ENCODE measurements around the gene LLGL1. TPM values are rescaled to one million over a fixed set of nuclear protein-coding genes. Genes with fewer than 3 reads are reported as not detected.

LLGL1 gene
- total and polyA plus RNA-seq, 7 experiments from 2014 or later = 0.89 to 21.6 (median 13.6) TPM

- Histone ChIP-seq H3K9me3 (ENCODE audit: control insufficient read depth in 2 of 3, low read length in 3 of 3) (no peaks in the 10 kb centered on the region), H3K27me3 (ENCODE audit: control insufficient read depth in 2 of 2, insufficient read depth in 2 of 2, low read length in 2 of 2) (no peaks in the 10 kb centered on the region), H3K36me3 (ENCODE audit: control insufficient read depth in 2 of 3, insufficient read depth in 3 of 3, low read length in 3 of 3) (peaks cover 3 to 70% (median 7%) of the 10 kb centered on the region in 3 experiments), H3K4me3 (ENCODE audit: low read length) (no peak overlapping the region), H3K27ac (ENCODE audit: low read depth, low read length) (no peak overlapping the region), H3K4me1 (ENCODE audit: control insufficient read depth in 2 of 2, insufficient read depth in 2 of 2, low read length in 2 of 2) (no peaks in the 10 kb centered on the region)
- Mint-ChIP-seq H3K36me3 (peaks cover 2 to 23% (median 5%) of the 10 kb centered on the region in 5 donors), H3K4me1 (no peaks in the 10 kb centered on the region), H3K27me3 (no peaks in the 10 kb centered on the region), H3K4me3 (no peak overlapping the region), H3K27ac (no peak overlapping the region), H3K9me3 (no peaks in the 10 kb centered on the region)
- intact Hi-C loops (cut with micrococcal nuclease) = no loop called here
- ChIA-PET CTCF (interaction anchor here (1.3 kb wide), 1 partner anchor 16 kb away, joined by 3 read pairs; the partner anchor contains the start of gene MIEF2), POLR2A (no interaction called here)
- ATAC-seq = no peak
- no peak for DNase-seq
These were observed 51.6 kb downstream of the LLGL1 start for GRCh38 chr17:18277076-18277475.

GRCh38 chr17:18278867-18279266 is 53.4 kb downstream of the LLGL1 start:
- Histone ChIP-seq H3K27ac (ENCODE audit: low read depth, low read length) (no peak overlapping the region), H3K9me3 (ENCODE audit: control insufficient read depth in 2 of 3, low read length in 3 of 3) (no peaks in the 10 kb centered on the region), H3K27me3 (ENCODE audit: control insufficient read depth in 2 of 2, insufficient read depth in 2 of 2, low read length in 2 of 2) (no peaks in the 10 kb centered on the region), H3K4me1 (ENCODE audit: control insufficient read depth in 2 of 2, insufficient read depth in 2 of 2, low read length in 2 of 2) (no peaks in the 10 kb centered on the region), H3K36me3 (ENCODE audit: control insufficient read depth in 2 of 3, insufficient read depth in 3 of 3, low read length in 3 of 3) (peaks cover 5 to 80% (median 11%) of the 10 kb centered on the region in 3 experiments), H3K4me3 (ENCODE audit: low read length) (no peak overlapping the region)
- Mint-ChIP-seq H3K4me3 (no peak overlapping the region), H3K27ac (no peak overlapping the region), H3K9me3 (no peaks in the 10 kb centered on the region), H3K27me3 (no peaks in the 10 kb centered on the region), H3K36me3 (peaks cover 0 to 38% (median 5%) of the 10 kb centered on the region in 5 donors), H3K4me1 (no peaks in the 10 kb centered on the region)
- ChIA-PET CTCF (no interaction called here), POLR2A (no interaction called here)
- intact Hi-C loops (cut with micrococcal nuclease) = no loop called here
- DNase-seq = no peak
- no peak for ATAC-seq

GRCh38 chr17:18280249-18280648 is 54.8 kb downstream of the LLGL1 start:
- CTCF ChIA-PET = no interaction called here
- intact Hi-C loops (cut with micrococcal nuclease) = no loop called here
- H3K36me3 Mint-ChIP-seq = peaks cover 0 to 40% (median 13%) of the 10 kb centered on the region in 5 donors

GRCh38 chr17:18280766-18281371 is 55.4 kb downstream of the LLGL1 start:
- H3K27me3 ChIP-seq (ENCODE audit: control insufficient read depth in 2 of 2, insufficient read depth in 2 of 2, low read length in 2 of 2) = no peaks in the 10 kb centered on the region
- H3K4me3 ChIP-seq (ENCODE audit: low read length) = no peak overlapping the region
- no peaks in the 10 kb centered on the region for H3K9me3 Mint-ChIP-seq
- H3K27me3 Mint-ChIP-seq = no peaks in the 10 kb centered on the region
- ATAC-seq = no peak
- POLR2A ChIA-PET = no interaction called here
- H3K36me3 ChIP-seq (ENCODE audit: control insufficient read depth in 2 of 3, insufficient read depth in 3 of 3, low read length in 3 of 3) = peaks cover 5 to 90% (median 18%) of the 10 kb centered on the region in 3 experiments
- no peaks in the 10 kb centered on the region for H3K4me1 Mint-ChIP-seq
- no peak overlapping the region for H3K4me3 Mint-ChIP-seq
- no peaks in the 10 kb centered on the region for H3K9me3 ChIP-seq (ENCODE audit: control insufficient read depth in 2 of 3, low read length in 3 of 3)
- peaks cover 0 to 47% (median 18%) of the 10 kb centered on the region in 5 donors for H3K36me3 Mint-ChIP-seq
- intact Hi-C loops (cut with micrococcal nuclease) = no loop called here
- no peak for DNase-seq
- no peak overlapping the region for H3K27ac ChIP-seq (ENCODE audit: low read depth, low read length)
- H3K4me1 ChIP-seq (ENCODE audit: control insufficient read depth in 2 of 2, insufficient read depth in 2 of 2, low read length in 2 of 2) = no peaks in the 10 kb centered on the region
- H3K27ac Mint-ChIP-seq = peak overlapping the region in 1 of 9 donors; percentile 1
- CTCF ChIA-PET = no interaction called here

More at GRCh38 chr17:18280249-18280648, 54.8 kb downstream of the LLGL1 start:
- Histone ChIP-seq H3K4me1 (ENCODE audit: control insufficient read depth in 2 of 2, insufficient read depth in 2 of 2, low read length in 2 of 2) (no peaks in the 10 kb centered on the region), H3K27ac (ENCODE audit: low read depth, low read length) (no peak overlapping the region), H3K4me3 (ENCODE audit: low read length) (no peak overlapping the region), H3K27me3 (ENCODE audit: control insufficient read depth in 2 of 2, insufficient read depth in 2 of 2, low read length in 2 of 2) (no peaks in the 10 kb centered on the region), H3K36me3 (ENCODE audit: control insufficient read depth in 2 of 3, insufficient read depth in 3 of 3, low read length in 3 of 3) (peaks cover 5 to 83% (median 13%) of the 10 kb centered on the region in 3 experiments), H3K9me3 (ENCODE audit: control insufficient read depth in 2 of 3, low read length in 3 of 3) (no peaks in the 10 kb centered on the region)
- ATAC-seq (no peak), DNase-seq (no peak)
- Mint-ChIP-seq H3K4me1 (no peaks in the 10 kb centered on the region), H3K4me3 (no peak overlapping the region), H3K27me3 (no peaks in the 10 kb centered on the region), H3K9me3 (no peaks in the 10 kb centered on the region), H3K27ac (no peak overlapping the region)
- POLR2A ChIA-PET = no interaction called here

- no peak for DNase-seq
- Histone ChIP-seq H3K4me1 (ENCODE audit: control insufficient read depth in 2 of 2, insufficient read depth in 2 of 2, low read length in 2 of 2) (no peaks in the 10 kb centered on the region), H3K27me3 (ENCODE audit: control insufficient read depth in 2 of 2, insufficient read depth in 2 of 2, low read length in 2 of 2) (no peaks in the 10 kb centered on the region), H3K36me3 (ENCODE audit: control insufficient read depth in 2 of 3, insufficient read depth in 3 of 3, low read length in 3 of 3) (peaks cover 10 to 89% (median 18%) of the 10 kb centered on the region in 3 experiments), H3K4me3 (ENCODE audit: low read length) (no peak overlapping the region), H3K9me3 (ENCODE audit: control insufficient read depth in 2 of 3, low read length in 3 of 3) (no peaks in the 10 kb centered on the region), H3K27ac (ENCODE audit: low read depth, low read length) (no peak overlapping the region)
- Mint-ChIP-seq H3K4me1 (no peaks in the 10 kb centered on the region), H3K4me3 (no peak overlapping the region), H3K36me3 (peaks cover 0 to 51% (median 17%) of the 10 kb centered on the region in 5 donors), H3K27ac (no peak overlapping the region), H3K9me3 (peaks cover 0 to 2% (median 0%) of the 10 kb centered on the region in 11 donors), H3K27me3 (no peaks in the 10 kb centered on the region)
- intact Hi-C loops (cut with micrococcal nuclease) = no loop called here
- ATAC-seq = no peak
- ChIA-PET POLR2A (interaction anchor here (0.5 kb wide), 1 partner anchor 26 kb away, joined by 5 read pairs; no protein-coding TSS in a partner anchor), CTCF (no interaction called here)
These were observed 56.4 kb downstream of the LLGL1 start for GRCh38 chr17:18281788-18282187.

- DNase-seq = no peak
- Mint-ChIP-seq H3K4me3 (no peak overlapping the region), H3K4me1 (no peaks in the 10 kb centered on the region), H3K36me3 (peaks cover 5 to 53% (median 22%) of the 10 kb centered on the region in 5 donors), H3K27ac (no peak overlapping the region), H3K27me3 (no peaks in the 10 kb centered on the region), H3K9me3 (peaks cover 0 to 2% (median 0%) of the 10 kb centered on the region in 11 donors)
- peaks cover 16 to 90% (median 27%) of the 10 kb centered on the region in 3 experiments for H3K36me3 ChIP-seq (ENCODE audit: control insufficient read depth in 2 of 3, insufficient read depth in 3 of 3, low read length in 3 of 3)
- no peaks in the 10 kb centered on the region for H3K27me3 ChIP-seq (ENCODE audit: control insufficient read depth in 2 of 2, insufficient read depth in 2 of 2, low read length in 2 of 2)
- no peaks in the 10 kb centered on the region for H3K9me3 ChIP-seq (ENCODE audit: control insufficient read depth in 2 of 3, low read length in 3 of 3)
- ATAC-seq = no peak
- H3K27ac ChIP-seq (ENCODE audit: low read depth, low read length) = no peak overlapping the region
- H3K4me3 ChIP-seq (ENCODE audit: low read length) = no peak overlapping the region
- POLR2A ChIA-PET = no interaction called here
- intact Hi-C loops (cut with micrococcal nuclease) = no loop called here
- no peaks in the 10 kb centered on the region for H3K4me1 ChIP-seq (ENCODE audit: control insufficient read depth in 2 of 2, insufficient read depth in 2 of 2, low read length in 2 of 2)
- CTCF ChIA-PET = interaction anchor here (0.6 kb wide), 1 partner anchor 282 kb away, joined by 4 read pairs; no protein-coding TSS in a partner anchor
These were observed 59.9 kb downstream of the LLGL1 start for GRCh38 chr17:18285296-18285695.
